Psoas muscle (tissue), 8 donors: ENCODE data around the gene FAM131C. TPM values are rescaled to one million over a fixed set of nuclear protein-coding genes. Genes with fewer than 3 reads are reported as not detected.

ENCODE experiments used
- ATAC-seq, 4 donors: fragments of 200-7000 bp; cut with Tn5 transposase; one replicate each; pipeline ENCODE4 v1.9.1; 2020; ENCODE audit warnings: moderate library complexity in 3 of 4, mild to moderate bottlenecking in 2 of 4
- DNase-seq, 2 donors: peaks; one replicate each; pipeline ENCODE4 v3.0.0-alpha.2; 2020
- H3K27ac ChIP-seq: fragments of 200-600 bp; one replicate; pipeline ENCODE4 v1.8.0; 2022
- H3K27me3 ChIP-seq, 3 donors: fragments of 200-600 bp in 1 of 3; one replicate each; pipeline versions ENCODE4 v1.6.1 to v1.8.0; 2013 to 2022; ENCODE audit warnings: low read length in 2 of 3, mild to moderate bottlenecking in 2 of 3, moderate library complexity in 1 of 3; ENCODE audit not compliant: insufficient read depth in 3 of 3
- H3K36me3 ChIP-seq, 2 donors: fragments of 200-600 bp in 1 of 2; one replicate each; pipeline versions ENCODE4 v1.6.1 to v1.8.0; 2013 to 2022; ENCODE audit warnings: low read depth in 1 of 2, mild to moderate bottlenecking in 1 of 2, moderate library complexity in 1 of 2; ENCODE audit not compliant: insufficient read depth in 1 of 2
- H3K4me1 ChIP-seq: fragments of 200-600 bp; one replicate; pipeline ENCODE4 v1.8.0; 2022
- H3K4me3 ChIP-seq: fragments of 200-600 bp; one replicate; pipeline ENCODE4 v1.8.0; 2022; ENCODE audit warnings: mild to moderate bottlenecking
- H3K9me3 ChIP-seq: fragments of 200-600 bp; one replicate; pipeline ENCODE4 v1.8.0; 2022
- CTCF ChIP-seq: fragments of 200-600 bp; IDR thresholded peaks from one replicate; pipeline ENCODE4 v1.8.0; 2022; ENCODE audit warnings: antibody characterized with exemption
- WGBS, 3 donors: extraction: QIAGEN DNeasy Blood & Tissue Kit; methylation state at CpG; one replicate each; pipeline versions ENCODE4 v1.1.6 to v1.1.7; 2013; 5-methylcytosine and 5-hydroxymethylcytosine counted together
- intact Hi-C, 2 donors: fragments of 100-400 bp; cut with DNase I; formaldehyde crosslinking; loops; one replicate each; pipeline versions ENCODE4 v1.11.0 to v1.14.2; 2022
- polyA plus RNA-seq, 3 donors: library from polyadenylated mRNA; stranded (reverse); fragments of 200-250 nt; gene quantifications; one replicate each; pipeline ENCODE4 v1.2.3, GENCODE V29; 2013
- total RNA-seq, 4 donors: library from RNA; stranded (reverse); fragmentation: NEBNext Ultra II Directional in 2 of 4; extraction: Animal tissue kit (Norgen Biotek cat#: 25700) in 2 of 4; gene quantifications; one replicate each; pipeline versions ENCODE4 v1.2.1 to v1.2.4, GENCODE V29; 2021 to 2023
- donor health status: healthy with polysubstance abuse.
- donor health status: DM: no; HTN: no; CAD: no; lungs with moderate emphysema.
- donor health status: Bipolar disorder and iron deficiency.
- donor health status: healthy.
- donor health status: DM: yes; HTN: yes; CAD: no.
- donor health status: DM: no; HTN: no; CAD: no.
- donor health status: DM: no; HTN: no; CAD: no.
- donor health status: DM: yes; HTN: yes; CAD: no.

FAM131C gene
- total and polyA plus RNA-seq, 7 donors = 0.01 to 0.51 (median 0.06) TPM; not detected in 4

DNA sequence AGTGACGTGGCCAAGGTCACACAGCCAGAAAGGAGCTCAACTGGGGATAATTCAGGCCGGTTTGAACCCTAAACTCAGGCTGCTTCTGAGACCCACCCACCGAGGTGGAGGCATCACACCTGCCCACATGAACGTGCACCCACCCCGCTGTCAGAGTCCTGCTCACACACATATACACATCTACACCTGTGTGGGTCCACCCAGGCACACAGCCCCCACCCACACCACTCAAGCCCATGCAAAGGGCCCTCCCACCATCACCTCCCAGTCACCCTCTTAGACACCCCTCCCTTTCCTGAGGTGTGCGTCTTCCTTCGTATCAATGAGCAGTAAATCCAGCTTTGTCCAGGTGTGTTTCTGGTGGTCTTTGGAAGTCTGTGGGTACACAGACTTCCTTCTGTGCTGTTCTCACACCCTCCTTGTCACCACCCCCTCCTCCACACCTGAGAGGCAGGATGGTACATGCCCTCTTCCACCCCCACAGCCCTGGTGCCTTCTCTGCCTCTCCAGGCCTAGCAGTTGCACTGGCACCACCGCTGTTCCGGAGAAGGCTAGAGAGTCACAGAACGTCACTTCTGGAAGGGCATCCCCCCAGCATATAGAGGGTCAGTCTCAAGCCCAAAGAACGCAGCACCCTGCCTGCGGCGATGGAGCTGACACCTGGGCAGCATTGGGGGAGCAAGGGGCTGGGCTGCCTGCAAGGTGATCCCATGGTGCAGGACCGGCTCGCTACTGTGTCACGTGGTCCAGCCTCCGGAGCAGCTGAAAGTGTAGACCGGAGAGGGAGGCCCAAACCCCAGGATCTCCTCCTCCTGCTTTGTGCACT is 18.9 kb upstream of the FAM131C start:
- H3K36me3 ChIP-seq = no peaks in the 10 kb centered on the region
- TF ChIP-seq CTCF = no peak
- intact Hi-C loops = no loop called here
- H3K27me3 ChIP-seq = peaks cover 0 to 11% (median 3%) of the 10 kb centered on the region in 3 donors
- DNase-seq (no peak), ATAC-seq (no peak)
- H3K27ac ChIP-seq = no peak overlapping the region
- H3K9me3 ChIP-seq = no peaks in the 10 kb centered on the region
- WGBS, 3 donors = 76 to 83% (median 82%) methylated on average over 16 to 18 of the region's 18 CpGs
- no peaks in the 10 kb centered on the region for H3K4me1 ChIP-seq
- no peak overlapping the region for H3K4me3 ChIP-seq

- Histone ChIP-seq H3K27ac (no peak overlapping the region), H3K9me3 (no peaks in the 10 kb centered on the region), H3K36me3 (no peaks in the 10 kb centered on the region), H3K4me1 (no peaks in the 10 kb centered on the region), H3K4me3 (no peak overlapping the region), H3K27me3 (peaks cover 0 to 9% (median 3%) of the 10 kb centered on the region in 3 donors)
- no peak for TF ChIP-seq CTCF
- DNase-seq (no peak), ATAC-seq (no peak)
- intact Hi-C loops = no loop called here
- 69 to 74% (median 72%) methylated on average over 6 to 8 of the region's 8 CpGs for WGBS, 3 donors
Measured at GRCh38 chr1:16091296-16091695, 17.8 kb upstream of the FAM131C start.

- DNase-seq (no peak), ATAC-seq (no peak)
- Histone ChIP-seq H3K36me3 (no peaks in the 10 kb centered on the region), H3K27ac (no peak overlapping the region), H3K4me1 (peaks cover 3% of the 10 kb centered on the region), H3K4me3 (no peak overlapping the region), H3K27me3 (peaks cover 0 to 1% (median 0%) of the 10 kb centered on the region in 3 donors), H3K9me3 (no peaks in the 10 kb centered on the region)
- intact Hi-C loops = no loop called here
- 74 to 77% (median 75%) methylated on average over 5 of the region's 5 CpGs for WGBS, 3 donors
- TF ChIP-seq CTCF = no peak
Measured at GRCh38 chr1:16090076-16090826, 16.8 kb upstream of the FAM131C start.

GRCh38 chr1:16088996-16089395 is 15.5 kb upstream of the FAM131C start:
- H3K27ac ChIP-seq = no peak overlapping the region
- intact Hi-C loops = loop anchor here in 1 of 2 donors (10.0 kb wide), 1 partner anchor 276 kb away; the partner anchor contains the start of gene SZRD1
- peaks cover 3% of the 10 kb centered on the region for H3K4me1 ChIP-seq
- no peaks in the 10 kb centered on the region for H3K27me3 ChIP-seq
- no peak for TF ChIP-seq CTCF
- ATAC-seq (no peak), DNase-seq (no peak)
- no peaks in the 10 kb centered on the region for H3K36me3 ChIP-seq
- WGBS, 3 donors = 73 to 82% (median 82%) methylated on average over 9 of the region's 9 CpGs
- H3K4me3 ChIP-seq = no peak overlapping the region
- no peaks in the 10 kb centered on the region for H3K9me3 ChIP-seq
